Tibial nerve (tissue), 4 donors: ENCODE measurements around the gene SCRN2.

Experiments used
- CTCF ChIP-seq, 5 experiments: fragments of 200-600 bp in 3 of 5; fragments of 450-650 bp in 2 of 5; sonication (generic) in 3 of 5; IDR thresholded peaks; one replicate each; pipeline ENCODE4 v1.5.1; 2016 to 2019; ENCODE audit warnings: antibody characterized with exemption in 5 of 5, mild to moderate bottlenecking in 3 of 5, moderate library complexity in 2 of 5
- EP300 ChIP-seq, 2 donors: sonication (generic); formaldehyde crosslinking; IDR thresholded peaks; one replicate each; pipeline ENCODE4 v1.6.1; 2017; ENCODE audit warnings: antibody characterized with exemption in 2 of 2, mild to moderate bottlenecking in 1 of 2
- POLR2A ChIP-seq, 2 donors: fragments of 450-650 bp; IDR thresholded peaks; one replicate each; pipeline ENCODE4 v1.6.1; 2017; ENCODE audit warnings: antibody characterized with exemption in 2 of 2, mild to moderate bottlenecking in 2 of 2, moderate library complexity in 2 of 2

GRCh38 chr17:47884905-47885730 is 44.0 kb upstream of the SCRN2 start:
- no peak for TF ChIP-seq EP300 (IDR thresholded peaks at IDR 0.05)
- TF ChIP-seq CTCF (IDR thresholded peaks at IDR 0.05), result no peak
- no peak for TF ChIP-seq POLR2A (IDR thresholded peaks at IDR 0.05)
